GM12878 (cell line): ENCODE measurements around the gene SCN10A. TPM values are rescaled to one million over a fixed set of nuclear protein-coding genes. Genes with fewer than 3 reads are reported as not detected.

Source experiments
- ATAC-seq: fragments of 200-7000 bp; cut with Tn5 transposase; 3 replicates; pipeline ENCODE4 v1.9.1; 2020; ENCODE audit warnings: mild to moderate bottlenecking, moderate library complexity
- BruUV-seq: library from RNA; stranded (reverse); fragments of 400-500 nt; replicated peaks from 2 replicates; lab custom pipeline; 2021; lab: Mats Ljungman, UMichigan
- CTCF ChIA-PET: fragments of 300-600 bp; sonication (Branson Sonifier 250); formaldehyde crosslinking; extraction: SDS; loops from one replicate; lab custom pipeline; 2021; ENCODE audit warnings: inconsistent platforms; lab: Yijun Ruan, JAX
- POLR2A ChIA-PET: fragments of 350-600 bp; formaldehyde crosslinking; extraction: SDS; loops from one replicate; lab custom pipeline; 2021; ENCODE audit warnings: inconsistent platforms; lab: Charles Lee
- RAD21 ChIA-PET: fragments of 300-600 bp; sonication (Branson Sonifier 250); formaldehyde crosslinking; loops from one replicate; lab custom pipeline; 2023; ENCODE audit warnings: antibody characterized with exemption; ENCODE audit not compliant: unreplicated experiment; lab: Charles Lee
- SMC1A ChIA-PET: fragments of 300-600 bp; sonication (Branson Sonifier 250); formaldehyde crosslinking; loops from one replicate; lab custom pipeline; 2023; ENCODE audit not compliant: unreplicated experiment, uncharacterized antibody; lab: Charles Lee
- DNase-seq: peaks from one replicate; pipeline ENCODE4 v3.0.0-alpha.2; 2011; ENCODE audit warnings: low read depth, low spot score
- FAIRE-seq: peaks from 3 replicates; lab custom pipeline; 2011; peaks lifted over from hg19 to GRCh38; lab: Jason Lieb, UNC
- H2AFZ ChIP-seq: 2 replicates; pipeline ENCODE4 v1.6.0; 2011; ENCODE audit warnings: low read depth, low read length, control low read depth; ENCODE audit not compliant: control insufficient read depth
- H3K27ac ChIP-seq: 2 replicates; pipeline ENCODE4 v1.5.1; 2011; ENCODE audit warnings: control low read depth; ENCODE audit not compliant: control insufficient read depth, insufficient read depth
- H3K27me3 ChIP-seq, 2 experiments: replicated peaks in 1 of 2; 2 replicates each; pipeline versions ENCODE4 v1.6.0 to v1.6.1; 2011; ENCODE audit warnings: low read length in 1 of 2; ENCODE audit not compliant: control insufficient read depth in 2 of 2, insufficient read depth in 2 of 2
- H3K36me3 ChIP-seq, 2 experiments: 2 replicates each; pipeline ENCODE4 v1.5.1; 2011; ENCODE audit warnings: low read length in 1 of 2; ENCODE audit not compliant: control insufficient read depth in 2 of 2, insufficient read depth in 2 of 2
- H3K4me1 ChIP-seq: 2 replicates; pipeline ENCODE4 v1.6.1; 2011; ENCODE audit warnings: mild to moderate bottlenecking, low read length, moderate library complexity, mixed read lengths; ENCODE audit not compliant: control insufficient read depth, insufficient read depth
- H3K4me2 ChIP-seq: 2 replicates; pipeline ENCODE4 v1.6.0; 2011; ENCODE audit warnings: control low read depth; ENCODE audit not compliant: control insufficient read depth, insufficient read depth
- H3K4me3 ChIP-seq: fragments of 200-600 bp; sonication (generic); 2 replicates; pipeline ENCODE4 v1.5.1; 2016
- H3K79me2 ChIP-seq: 2 replicates; pipeline ENCODE4 v1.6.0; 2011; ENCODE audit warnings: low read length; ENCODE audit not compliant: control insufficient read depth, insufficient read depth
- H3K9ac ChIP-seq: 2 replicates; pipeline ENCODE4 v1.8.0; 2011; ENCODE audit warnings: low read length, control low read depth, mixed read lengths; ENCODE audit not compliant: control insufficient read depth, insufficient read depth
- H3K9me3 ChIP-seq: replicated peaks from 3 replicates; pipeline ENCODE4 v1.5.1; 2011; ENCODE audit warnings: mild to moderate bottlenecking, low read length; ENCODE audit not compliant: control insufficient read depth, insufficient read depth
- H4K20me1 ChIP-seq: 2 replicates; pipeline ENCODE4 v1.6.0; 2011; ENCODE audit not compliant: control insufficient read depth, insufficient read depth
- BHLHE40 ChIP-seq, 2 experiments: fragments of 450-650 bp in 1 of 2; IDR thresholded peaks; 2 replicates each; pipeline ENCODE4 v1.6.1; 2011 to 2017; ENCODE audit warnings: low read depth in 2 of 2, borderline replicate concordance in 1 of 2, improper control_type of control experiment in 1 of 2, low read length in 1 of 2, mild to moderate bottlenecking in 1 of 2
- CTCF ChIP-seq, 3 experiments: IDR thresholded peaks in 2 of 3; conservative IDR thresholded peaks in 1 of 3; 2 replicates each; pipeline ENCODE4 v1.5.1; 2011; ENCODE audit warnings: low read depth in 3 of 3, low read length in 3 of 3, mild to moderate bottlenecking in 3 of 3, control low read depth in 2 of 3, moderate library complexity in 2 of 3, inconsistent platforms in 1 of 3, mixed read lengths in 1 of 3; ENCODE audit not compliant: control insufficient read depth in 2 of 3, insufficient read depth in 1 of 3; ENCODE audit errors: extremely low read depth in 1 of 3
- MEF2B ChIP-seq: fragments of 450-650 bp; IDR thresholded peaks from 2 replicates; pipeline ENCODE4 v1.6.1; 2018; ENCODE audit warnings: mild to moderate bottlenecking, moderate library complexity; ENCODE audit not compliant: partially characterized antibody, poor library complexity, severe bottlenecking
- MYC ChIP-seq: IDR thresholded peaks from 2 replicates; pipeline ENCODE4 v1.6.1; 2011; ENCODE audit warnings: mild to moderate bottlenecking, low read length, moderate library complexity, inconsistent platforms; ENCODE audit not compliant: insufficient read depth, insufficient replicate concordance, insufficient read length, severe bottlenecking
- NBN ChIP-seq: fragments of 450-650 bp; IDR thresholded peaks from 2 replicates; pipeline ENCODE4 v1.6.1; 2016
- NR2F1 ChIP-seq: fragments of 450-650 bp; conservative IDR thresholded peaks from 2 replicates; pipeline ENCODE4 v1.6.1; 2017; ENCODE audit warnings: mild to moderate bottlenecking
- RAD21 ChIP-seq: IDR thresholded peaks from 2 replicates; pipeline ENCODE4 v1.6.1; 2011; ENCODE audit warnings: mild to moderate bottlenecking, low read depth, low read length, moderate library complexity; ENCODE audit not compliant: insufficient read depth
- SMAD1 ChIP-seq: fragments of 450-650 bp; IDR thresholded peaks from 2 replicates; pipeline ENCODE4 v1.6.1; 2018; ENCODE audit warnings: mild to moderate bottlenecking, low read depth; ENCODE audit not compliant: partially characterized antibody
- YBX1 ChIP-seq: fragments of 450-650 bp; IDR thresholded peaks from 2 replicates; pipeline ENCODE4 v1.6.1; 2016; ENCODE audit warnings: antibody characterized with exemption
- ZNF384 ChIP-seq: IDR thresholded peaks from 2 replicates; pipeline ENCODE4 v1.6.1; 2012; ENCODE audit warnings: low read depth, mild to moderate bottlenecking, low read length, improper control_type of control experiment, borderline replicate concordance
- WGBS: methylation state at CpG from one replicate; pipeline ENCODE4 v1.1.6; 2016; ENCODE audit warnings: low lambda C conversion rate; ENCODE audit not compliant: insufficient replicate concordance, insufficient coverage; ENCODE audit errors: missing lambda C conversion rate; 5-methylcytosine and 5-hydroxymethylcytosine counted together
- in situ Hi-C: fragments of 300-500 bp; cut with MboI; formaldehyde crosslinking; loops from 9 replicates; pipeline ENCODE4 v1.14.3; 2018; ENCODE audit warnings: mixed read lengths
- intact Hi-C: fragments of 100-400 bp; cut with micrococcal nuclease; formaldehyde crosslinking; loops from one replicate; pipeline ENCODE4 v1.14.2; 2022; ENCODE audit not compliant: unreplicated experiment
- polyA plus RNA-seq, 11 experiments: library from polyadenylated mRNA; depleted of rRNA in 4 of 11; unstranded in 6 of 11; stranded (reverse) in 5 of 11; fragments of >200 nt; fragmentation: Nextera tagmentation in 4 of 11; fragmentation: Illumina TruSeq in 1 of 11; extraction: Ambion mirVana in 4 of 11; extraction: Trizol in 1 of 11; gene quantifications; 1 replicate in 1 of 11; 2 replicates in 10 of 11; pipeline versions ENCODE4 v1.2.1 to v1.2.3, GENCODE V29; 2011 to 2016; ENCODE audit warnings: inconsistent platforms in 2 of 11, missing spikeins in 2 of 11, low read depth in 1 of 11
- total RNA-seq, 4 experiments: library from RNA; depleted of rRNA in 3 of 4; stranded (reverse); fragments of >200 nt in 3 of 4; fragmentation: Illumina TruSeq in 1 of 4; extraction: Trizol in 1 of 4; gene quantifications; 2 replicates each; pipeline versions ENCODE4 v1.2.1 to v1.2.3, GENCODE V29; 2013 to 2021
- TF ChIP-seq, protein P1 (sequence below): IDR thresholded peaks from 2 replicates; pipeline ENCODE4 v1.6.1; 2011; ENCODE audit warnings: low read depth, low read length, improper control_type of control experiment, borderline replicate concordance

The SCN10A gene
- total and polyA plus RNA-seq, 10 of the 15 experiments (the other 5 are each of a cell fraction or from before 2014, with no cell fraction given): not detected

DNA sequence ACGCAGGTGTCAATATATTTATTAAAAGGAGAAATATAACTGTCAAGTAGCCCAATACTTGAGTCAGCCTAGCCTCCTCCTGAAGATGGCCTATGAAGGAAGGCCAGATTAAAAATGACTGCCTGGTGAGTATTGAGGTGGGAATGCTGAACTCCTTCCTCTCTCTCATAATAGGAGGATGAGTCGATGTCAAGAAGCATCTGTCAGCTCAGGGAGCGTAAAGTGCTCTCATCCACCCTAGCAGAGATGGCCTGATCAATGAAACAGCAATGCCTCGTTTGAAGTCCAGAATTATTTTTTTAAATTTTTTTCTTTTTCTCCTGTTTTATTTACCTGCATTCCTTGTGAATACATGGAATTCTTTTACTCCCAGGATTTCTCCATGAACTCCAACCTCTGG is 58.3 kb downstream of the SCN10A start:
- POLR2A ChIA-PET: no interaction called here
- Histone ChIP-seq H3K27me3 (no peaks in the 10 kb centered on the region; a peak in 1 of 4 replicates), H4K20me1 (no peaks in the 10 kb centered on the region), H3K79me2 (no peaks in the 10 kb centered on the region), H3K4me3 (no peak overlapping the region), H3K27ac (no peak overlapping the region), H3K36me3 (no peaks in the 10 kb centered on the region), H3K9me3 (no peaks in the 10 kb centered on the region), H3K4me2 (no peak overlapping the region), H3K9ac (no peak overlapping the region), H2AFZ (no peak overlapping the region), H3K4me1 (no peaks in the 10 kb centered on the region)
- CTCF ChIA-PET: no interaction called here
- FAIRE-seq (no peak), ATAC-seq (no peak), DNase-seq (no peak)
- intact Hi-C loops (no loop called here), in situ Hi-C loops (no loop called here)
- RAD21 ChIA-PET: no interaction called here
- BruUV-seq: no TSS peak
- SMC1A ChIA-PET: no interaction called here
- TF ChIP-seq MEF2B: no peak
- no peak for TF ChIP-seq NR2F1
- no peak for TF ChIP-seq NBN
- TF ChIP-seq RAD21: no peak
- TF ChIP-seq MYC: no peak
- no peak for TF ChIP-seq SMAD1
- TF ChIP-seq CTCF (IDR thresholded peaks at IDR 0.05 in 2 of 3, conservative IDR thresholded peaks at IDR 0.05 in 1 of 3; ENCODE audit: control insufficient read depth in 2 of 3, extremely low read depth in 1 of 3, insufficient read depth in 1 of 3, low read depth in 3 of 3, low read length in 3 of 3): no peak
- TF ChIP-seq, protein P1, sequence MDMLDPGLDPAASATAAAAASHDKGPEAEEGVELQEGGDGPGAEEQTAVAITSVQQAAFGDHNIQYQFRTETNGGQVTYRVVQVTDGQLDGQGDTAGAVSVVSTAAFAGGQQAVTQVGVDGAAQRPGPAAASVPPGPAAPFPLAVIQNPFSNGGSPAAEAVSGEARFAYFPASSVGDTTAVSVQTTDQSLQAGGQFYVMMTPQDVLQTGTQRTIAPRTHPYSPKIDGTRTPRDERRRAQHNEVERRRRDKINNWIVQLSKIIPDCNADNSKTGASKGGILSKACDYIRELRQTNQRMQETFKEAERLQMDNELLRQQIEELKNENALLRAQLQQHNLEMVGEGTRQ: no peak
- TF ChIP-seq YBX1: no peak
- TF ChIP-seq ZNF384: no peak
- no peak for TF ChIP-seq BHLHE40 (IDR thresholded peaks at IDR 0.05; ENCODE audit: borderline replicate concordance in 1 of 2, low read depth in 2 of 2, low read length in 1 of 2)
- 2% methylated on average over 4 of the region's 4 CpGs for WGBS
